ENCODE data around the gene AIF1.

AIF1 gene

GRCh38 chr6:31661262-31662123 lies 46.5 kb downstream of the AIF1 start:
- H3K27ac ChIP-seq (ENCODE audit: low read depth, low read length): peak overlapping the region; percentile 90
- no peak overlapping the region; the same call in 1 of the 2 replicates for H3K9ac ChIP-seq (ENCODE audit: low read depth, low read length)
- no peaks in the 10 kb centered on the region for H3K9me3 ChIP-seq (ENCODE audit: control insufficient read depth, insufficient read depth, low read length)
- peaks cover 7% of the 10 kb centered on the region; the same call in 1 of the 2 replicates for H3K4me1 ChIP-seq (ENCODE audit: control insufficient read depth, insufficient read depth, low read length)
- no peaks in the 10 kb centered on the region for H3K27me3 ChIP-seq (ENCODE audit: control insufficient read depth, insufficient read depth, low read length)
- H3K36me3 ChIP-seq (ENCODE audit: control insufficient read depth, insufficient read depth, low read length): peaks cover 32% of the 10 kb centered on the region
- H3K4me3 ChIP-seq (ENCODE audit: low read depth, low read length): peak overlapping the region; percentile 88

DNA sequence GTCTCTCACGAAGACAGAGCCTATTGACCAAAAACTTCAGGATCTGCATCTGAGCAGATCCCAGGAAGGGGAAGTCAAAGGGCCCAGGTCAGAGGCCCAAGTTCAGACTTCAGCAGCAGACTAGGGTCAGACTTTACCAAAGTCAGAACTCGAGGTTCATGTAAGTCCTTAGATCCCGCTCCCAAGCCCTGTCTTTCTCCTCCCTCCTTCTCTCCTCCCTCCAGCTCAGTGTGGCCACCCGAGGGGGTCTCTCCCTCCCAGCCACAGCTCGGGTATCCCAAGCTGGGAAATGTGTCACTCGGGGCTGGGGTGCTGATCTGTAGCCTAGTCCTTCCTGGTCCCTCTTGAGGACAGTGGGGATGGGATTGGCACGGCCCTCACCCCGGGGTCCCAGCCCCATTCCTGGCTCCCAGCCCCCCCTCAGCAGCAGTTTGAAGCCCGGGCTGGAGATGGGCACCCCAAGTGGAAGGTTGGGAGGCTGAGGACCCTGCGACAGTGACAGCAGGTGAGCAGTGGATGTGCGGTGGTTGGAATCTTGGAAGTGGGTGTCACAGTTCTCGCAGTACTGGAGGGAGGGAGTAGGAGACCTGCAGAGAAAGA lies 47.2 kb downstream of the AIF1 start:
- Histone ChIP-seq H3K27ac (ENCODE audit: low read depth, low read length) (no peak overlapping the region), H3K4me1 (ENCODE audit: control insufficient read depth, insufficient read depth, low read length) (peaks cover 12% of the 10 kb centered on the region), H3K4me3 (ENCODE audit: low read depth, low read length) (no peak overlapping the region), H3K27me3 (ENCODE audit: control insufficient read depth, insufficient read depth, low read length) (no peaks in the 10 kb centered on the region), H3K36me3 (ENCODE audit: control insufficient read depth, insufficient read depth, low read length) (peaks cover 30% of the 10 kb centered on the region), H3K9me3 (ENCODE audit: control insufficient read depth, insufficient read depth, low read length) (no peaks in the 10 kb centered on the region), H3K9ac (ENCODE audit: low read depth, low read length) (no peak overlapping the region)

DNA sequence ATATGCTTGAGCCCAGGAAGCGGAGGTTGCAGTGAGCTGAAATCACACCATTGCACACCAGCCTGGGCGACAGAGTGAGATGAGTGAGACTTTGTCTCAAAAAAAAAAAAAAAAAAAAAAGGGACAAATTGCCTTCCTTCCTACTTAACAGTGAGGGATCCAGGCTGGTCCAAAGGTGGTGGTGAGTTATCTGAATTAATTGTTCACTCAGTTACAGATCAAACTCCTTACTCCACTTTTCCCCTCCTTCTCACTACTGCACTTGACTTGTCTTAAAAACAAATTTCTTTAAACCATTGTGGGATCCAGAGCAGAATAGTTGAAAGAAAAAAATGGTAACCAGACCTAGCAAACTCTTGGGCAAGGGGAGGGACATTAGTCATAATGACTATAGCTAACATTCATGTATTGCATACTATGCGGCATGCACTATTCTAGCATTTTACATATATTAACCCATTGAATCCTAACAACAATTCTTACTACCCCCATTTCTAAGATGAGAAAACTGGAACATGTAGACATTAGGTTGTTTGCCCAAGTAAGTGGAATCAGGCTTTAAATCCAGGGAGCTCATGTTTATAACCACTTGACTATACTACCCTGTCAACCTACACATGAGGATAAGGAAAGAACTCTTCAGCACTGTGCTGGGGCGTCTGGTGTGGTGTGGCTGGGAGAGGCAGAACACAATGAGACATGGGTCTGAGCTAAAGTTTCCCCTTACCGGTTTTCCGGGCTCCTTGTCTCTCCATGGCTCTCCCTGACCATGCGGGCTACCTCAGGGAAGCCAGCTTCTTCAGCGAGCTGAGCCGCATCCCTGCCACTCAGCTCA lies 48.3 kb downstream of the AIF1 start:
- Histone ChIP-seq H3K27ac (ENCODE audit: low read depth, low read length) (peak overlapping the region; percentile 99), H3K9me3 (ENCODE audit: control insufficient read depth, insufficient read depth, low read length) (no peaks in the 10 kb centered on the region), H3K4me3 (ENCODE audit: low read depth, low read length) (peak overlapping the region; percentile 98), H3K36me3 (ENCODE audit: control insufficient read depth, insufficient read depth, low read length) (peaks cover 37% of the 10 kb centered on the region), H3K4me1 (ENCODE audit: control insufficient read depth, insufficient read depth, low read length) (peaks cover 12% of the 10 kb centered on the region), H3K27me3 (ENCODE audit: control insufficient read depth, insufficient read depth, low read length) (no peaks in the 10 kb centered on the region), H3K9ac (ENCODE audit: low read depth, low read length) (no peak overlapping the region)

GRCh38 chr6:31663961-31664789 lies 49.1 kb downstream of the AIF1 start:
- H3K4me1 ChIP-seq (ENCODE audit: control insufficient read depth, insufficient read depth, low read length): peaks cover 12% of the 10 kb centered on the region

GRCh38 chr6:31664790-31665500 lies 49.9 kb downstream of the AIF1 start, which contains the start of gene GPANK1:
Gene GPANK1, minus strand, starts transcription at chr6:31664997. Its CDS starts 519 bp downstream, at chr6:31664478.
- Histone ChIP-seq H3K9ac (ENCODE audit: low read depth, low read length) (peak within 1 kb of the TSS; percentile 96), H3K4me1 (ENCODE audit: control insufficient read depth, insufficient read depth, low read length) (peaks cover 12% of the 10 kb centered on the region), H3K9me3 (ENCODE audit: control insufficient read depth, insufficient read depth, low read length) (no peaks in the 10 kb centered on the region), H3K27me3 (ENCODE audit: control insufficient read depth, insufficient read depth, low read length) (no peaks in the 10 kb centered on the region), H3K27ac (ENCODE audit: low read depth, low read length) (peak within 1 kb of the TSS; percentile 99), H3K4me3 (ENCODE audit: low read depth, low read length) (peak within 1 kb of the TSS; percentile 98), H3K36me3 (ENCODE audit: control insufficient read depth, insufficient read depth, low read length) (peaks cover 53% of the 10 kb centered on the region)

More at GRCh38 chr6:31663961-31664789, 49.1 kb downstream of the AIF1 start:
- H3K9ac ChIP-seq (ENCODE audit: low read depth, low read length): peak overlapping the region; percentile 96
- no peaks in the 10 kb centered on the region for H3K9me3 ChIP-seq (ENCODE audit: control insufficient read depth, insufficient read depth, low read length)
- H3K27me3 ChIP-seq (ENCODE audit: control insufficient read depth, insufficient read depth, low read length): no peaks in the 10 kb centered on the region
- H3K36me3 ChIP-seq (ENCODE audit: control insufficient read depth, insufficient read depth, low read length): peaks cover 45% of the 10 kb centered on the region
- peak overlapping the region; percentile 98 for H3K4me3 ChIP-seq (ENCODE audit: low read depth, low read length)
- H3K27ac ChIP-seq (ENCODE audit: low read depth, low read length): peak overlapping the region; percentile 99

GRCh38 chr6:31665501-31666336 lies 50.7 kb downstream of the AIF1 start, which contains the start of gene CSNK2B:
Gene CSNK2B, plus strand, starts transcription at chr6:31666080. Its CDS starts 752 bp downstream, at chr6:31666832.
- Histone ChIP-seq H3K27me3 (ENCODE audit: control insufficient read depth, insufficient read depth, low read length) (no peaks in the 10 kb centered on the region), H3K9ac (ENCODE audit: low read depth, low read length) (peak within 1 kb of the TSS; percentile 96), H3K4me1 (ENCODE audit: control insufficient read depth, insufficient read depth, low read length) (peaks cover 12% of the 10 kb centered on the region), H3K4me3 (ENCODE audit: low read depth, low read length) (peak within 1 kb of the TSS; percentile 98), H3K9me3 (ENCODE audit: control insufficient read depth, insufficient read depth, low read length) (no peaks in the 10 kb centered on the region), H3K36me3 (ENCODE audit: control insufficient read depth, insufficient read depth, low read length) (peaks cover 61% of the 10 kb centered on the region), H3K27ac (ENCODE audit: low read depth, low read length) (peak within 1 kb of the TSS; percentile 99)

DNA sequence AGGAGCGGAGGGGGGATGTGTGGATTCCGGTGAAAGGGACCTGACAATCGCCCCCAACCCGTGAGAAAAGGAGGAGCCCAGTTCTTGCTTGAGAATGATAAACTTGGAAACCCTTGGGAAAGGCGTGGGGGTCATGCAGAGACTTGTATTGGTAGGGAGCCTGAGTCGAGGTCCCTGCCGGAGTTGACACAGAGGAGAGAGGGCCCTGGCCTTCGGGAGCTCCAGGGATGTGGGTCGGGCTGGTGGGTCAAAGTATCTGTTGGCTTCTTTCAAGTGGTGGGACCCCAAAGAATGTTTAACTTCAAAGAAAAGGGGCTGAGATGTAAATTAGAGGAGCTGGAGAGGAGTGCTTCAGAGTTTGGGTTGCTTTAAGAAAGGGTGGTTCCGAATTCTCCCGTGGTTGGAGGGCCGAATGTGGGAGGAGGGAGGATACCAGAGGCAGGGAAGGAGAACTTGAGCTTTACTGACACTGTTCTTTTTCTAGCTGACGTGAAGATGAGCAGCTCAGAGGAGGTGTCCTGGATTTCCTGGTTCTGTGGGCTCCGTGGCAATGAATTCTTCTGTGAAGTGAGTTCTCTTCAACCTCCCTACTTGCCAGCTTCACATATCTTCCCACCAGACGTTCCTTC lies 51.4 kb downstream of the AIF1 start:
- peaks cover 12% of the 10 kb centered on the region for H3K4me1 ChIP-seq (ENCODE audit: control insufficient read depth, insufficient read depth, low read length)
- H3K27me3 ChIP-seq (ENCODE audit: control insufficient read depth, insufficient read depth, low read length): no peaks in the 10 kb centered on the region
- H3K36me3 ChIP-seq (ENCODE audit: control insufficient read depth, insufficient read depth, low read length): peaks cover 68% of the 10 kb centered on the region
- peak overlapping the region; percentile 61; the same call in 1 of the 2 replicates for H3K9ac ChIP-seq (ENCODE audit: low read depth, low read length)
- H3K4me3 ChIP-seq (ENCODE audit: low read depth, low read length): peak overlapping the region; percentile 98
- no peaks in the 10 kb centered on the region for H3K9me3 ChIP-seq (ENCODE audit: control insufficient read depth, insufficient read depth, low read length)
- H3K27ac ChIP-seq (ENCODE audit: low read depth, low read length): peak overlapping the region; percentile 84
